AG08396 (cell line): ENCODE results near the gene CHN2.

Source experiments
- DNase-seq: peaks from one replicate; pipeline ENCODE4 v3.0.0; 2012; ENCODE audit warnings: low spot score, mixed read lengths

Gene CHN2

DNA sequence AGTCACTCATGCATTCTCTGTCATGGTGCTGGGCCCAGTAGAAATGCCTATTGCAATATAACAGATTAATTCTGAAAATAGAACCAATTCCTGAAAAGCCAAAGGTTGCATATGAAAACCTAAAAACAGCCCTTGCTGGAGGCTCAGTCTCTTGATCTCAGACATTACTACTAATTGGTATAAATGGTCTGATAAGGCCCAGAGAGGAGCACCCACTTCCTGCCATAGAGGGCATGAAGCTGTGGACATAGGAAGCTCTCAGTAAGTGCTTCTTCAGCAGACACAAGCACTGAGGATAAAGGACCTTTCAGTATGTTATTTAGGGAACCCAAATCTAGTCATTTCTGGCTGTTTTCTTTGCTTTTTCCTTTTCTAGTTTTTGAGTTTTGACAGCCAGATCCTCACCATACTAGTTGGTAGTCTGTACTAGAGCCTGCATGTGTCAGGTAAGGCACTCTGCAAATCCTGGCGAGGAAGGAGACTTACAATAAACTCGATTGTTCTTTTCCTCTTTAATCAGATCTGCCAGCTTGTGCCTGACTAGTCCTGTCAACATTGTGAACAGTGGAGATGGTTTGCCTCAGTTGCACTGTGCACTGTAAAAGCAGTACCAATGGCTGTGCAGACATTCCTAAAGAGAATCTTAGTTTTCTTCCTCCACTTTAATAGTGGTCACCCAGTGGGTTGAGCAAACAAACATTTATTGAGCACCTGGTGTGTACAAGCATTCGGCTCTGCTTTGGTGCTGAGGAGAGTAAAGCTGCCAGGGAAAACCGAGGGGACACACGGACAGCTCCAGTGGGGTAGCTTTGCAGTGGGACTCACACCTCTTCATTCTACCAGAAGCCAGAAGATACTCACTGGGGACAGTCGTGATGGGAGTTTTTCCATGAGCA is 140.9 kb downstream of the CHN2 start:
- DNase-seq: no peak

DNA sequence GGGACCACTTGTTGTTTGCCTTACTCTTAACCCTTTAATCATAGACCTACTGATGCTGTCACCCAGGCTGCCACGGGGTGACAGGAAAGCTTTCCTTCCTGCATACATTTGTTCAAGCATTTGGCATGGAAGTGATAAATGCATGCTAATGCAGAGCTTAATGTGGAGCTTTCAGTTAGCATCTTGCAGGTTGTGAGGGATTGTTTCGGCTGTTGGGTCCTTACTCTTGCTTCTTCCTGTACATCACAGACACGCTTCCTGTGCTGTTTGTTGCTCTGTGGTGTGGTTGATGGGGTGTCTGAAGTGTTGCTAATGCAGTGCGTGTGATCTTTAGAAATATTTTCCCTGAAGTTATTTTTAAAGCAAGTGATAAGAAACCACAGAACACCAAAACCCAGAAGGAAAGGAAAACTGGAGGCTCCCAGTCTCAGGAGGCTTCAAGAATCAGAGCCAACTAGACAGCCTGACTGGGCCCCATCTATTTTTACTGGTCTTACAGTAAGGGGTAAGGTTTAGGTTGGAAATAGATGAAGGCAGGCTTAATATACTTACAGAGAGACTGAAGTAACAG is 143.1 kb downstream of the CHN2 start:
- DNase-seq: no peak

DNA sequence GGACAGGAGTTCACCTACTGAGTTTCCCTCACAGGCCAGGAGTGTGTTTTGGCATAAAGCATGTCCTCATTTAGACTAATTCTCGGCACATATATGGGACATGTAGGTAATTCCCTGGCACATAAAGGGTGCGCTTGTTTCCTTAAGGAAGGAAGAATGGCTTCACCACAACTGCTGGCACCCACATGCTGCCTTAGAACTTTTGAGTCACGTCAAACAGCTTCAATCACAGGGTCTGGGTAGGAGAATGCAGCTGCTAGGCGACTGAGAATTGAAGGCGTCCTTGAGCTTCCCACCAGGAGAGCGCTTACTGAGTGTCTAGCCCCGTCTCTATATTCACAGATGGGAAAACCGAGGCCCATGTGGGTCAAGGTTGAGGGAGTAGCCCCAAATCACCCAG is 146.1 kb downstream of the CHN2 start:
- no peak for DNase-seq

DNA sequence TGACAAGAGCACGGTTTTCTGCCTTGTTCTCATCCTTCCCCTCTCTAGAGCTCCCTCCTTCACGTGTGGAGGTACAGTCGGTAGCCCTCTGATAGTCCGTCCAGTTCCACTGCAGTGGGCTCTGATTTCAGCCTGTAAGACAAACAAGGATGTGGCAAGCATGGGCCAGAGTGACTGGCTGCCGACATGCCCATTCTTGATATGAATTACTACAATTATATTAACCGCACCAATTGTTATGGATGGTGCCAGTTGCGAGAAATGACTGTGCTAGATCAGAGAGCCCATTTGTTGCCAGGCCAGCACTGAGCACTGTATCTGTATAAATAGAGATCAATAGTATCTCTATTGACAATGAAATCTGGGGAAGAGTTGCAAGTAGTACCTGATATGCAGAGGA is 146.6 kb downstream of the CHN2 start:
- no peak for DNase-seq

DNA sequence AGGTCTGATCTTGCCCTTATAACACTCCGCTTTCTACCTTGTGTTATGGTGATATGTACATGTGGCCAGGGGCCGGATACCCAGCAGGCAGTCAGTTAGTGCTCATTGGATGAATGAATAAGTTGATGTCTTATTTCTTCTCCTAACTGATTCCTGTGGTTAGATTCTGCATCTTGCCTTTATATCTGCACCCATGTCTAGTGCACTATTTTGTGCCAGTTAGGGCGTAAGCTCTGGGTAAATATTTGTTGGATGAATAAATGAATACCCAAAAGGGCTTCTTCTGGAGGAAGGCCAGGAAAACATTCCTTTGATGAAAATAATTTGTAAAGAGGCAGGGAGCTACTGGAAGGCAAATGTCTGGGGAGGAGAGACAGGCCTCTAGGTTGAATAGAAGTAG is 148.2 kb downstream of the CHN2 start:
- DNase-seq: no peak

DNA sequence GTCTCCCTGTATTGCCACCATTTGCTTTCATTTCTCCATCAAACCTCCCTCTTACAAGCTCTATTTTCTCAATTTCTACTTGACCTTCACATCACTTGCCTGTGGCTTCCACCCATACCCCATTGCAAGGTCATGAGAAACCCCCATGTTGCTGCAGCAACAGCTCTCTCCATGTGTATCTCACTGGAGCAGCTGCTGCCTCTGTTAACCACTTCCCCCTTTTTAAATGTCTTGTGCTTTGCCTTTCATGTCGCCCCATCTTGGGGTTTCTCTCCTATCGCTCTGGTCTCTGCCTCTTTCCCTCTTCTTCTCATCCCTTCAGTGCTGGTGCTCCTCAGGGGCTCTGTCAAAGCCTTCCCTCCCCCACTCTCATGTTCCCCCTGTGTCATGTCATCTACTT is 148.8 kb downstream of the CHN2 start:
- no peak for DNase-seq

DNA sequence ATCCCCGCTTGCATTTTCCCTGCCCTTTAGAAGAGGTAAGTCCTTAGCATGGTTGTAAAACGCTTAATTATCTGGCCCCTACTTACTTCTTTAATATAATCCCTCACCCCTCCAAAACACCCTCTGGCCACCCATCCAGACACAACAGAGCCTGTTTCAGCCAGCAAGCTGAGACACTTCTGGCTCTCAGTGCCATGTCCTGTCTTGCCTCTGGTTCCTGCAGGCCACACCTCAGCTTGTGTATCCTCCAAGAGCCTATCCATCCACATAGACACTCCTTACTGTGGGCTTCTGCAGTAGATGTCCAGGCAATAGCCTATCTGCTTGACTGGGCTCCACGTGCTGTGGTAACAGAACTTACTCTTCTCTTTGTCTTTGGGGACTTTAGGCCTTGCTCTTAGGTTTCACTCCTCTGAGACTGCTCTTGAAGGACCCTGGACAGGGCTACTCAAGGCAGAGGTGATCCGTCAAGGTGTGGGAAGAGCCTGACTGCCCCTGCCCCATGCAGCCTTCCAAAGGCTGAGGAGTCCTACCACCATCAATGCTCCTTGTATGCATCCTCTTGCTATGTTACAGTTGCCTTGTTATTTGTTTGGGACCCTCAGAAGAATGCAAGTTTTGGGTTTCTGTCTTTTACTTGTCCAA is 149.9 kb downstream of the CHN2 start:
- no peak for DNase-seq

DNA sequence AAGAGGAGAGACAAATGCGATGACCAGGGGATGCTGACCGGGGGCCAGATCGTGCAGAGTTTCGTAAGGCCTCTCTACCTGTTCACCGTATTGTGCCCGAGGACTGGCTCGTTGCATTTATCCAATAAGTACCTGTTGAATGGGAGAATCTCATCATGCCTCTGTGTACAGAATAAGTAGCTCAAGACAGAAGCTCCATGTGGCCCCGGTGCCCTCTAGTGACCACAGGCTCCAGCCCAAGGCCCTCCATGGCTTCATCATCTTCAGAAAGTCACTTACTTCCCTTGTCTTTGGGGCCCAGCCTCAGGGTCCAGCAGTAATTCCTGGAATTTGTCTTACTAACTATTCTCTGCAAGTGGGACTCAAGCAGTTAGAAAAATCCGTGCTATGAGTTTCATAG is 151.0 kb downstream of the CHN2 start:
- DNase-seq: no peak

DNA sequence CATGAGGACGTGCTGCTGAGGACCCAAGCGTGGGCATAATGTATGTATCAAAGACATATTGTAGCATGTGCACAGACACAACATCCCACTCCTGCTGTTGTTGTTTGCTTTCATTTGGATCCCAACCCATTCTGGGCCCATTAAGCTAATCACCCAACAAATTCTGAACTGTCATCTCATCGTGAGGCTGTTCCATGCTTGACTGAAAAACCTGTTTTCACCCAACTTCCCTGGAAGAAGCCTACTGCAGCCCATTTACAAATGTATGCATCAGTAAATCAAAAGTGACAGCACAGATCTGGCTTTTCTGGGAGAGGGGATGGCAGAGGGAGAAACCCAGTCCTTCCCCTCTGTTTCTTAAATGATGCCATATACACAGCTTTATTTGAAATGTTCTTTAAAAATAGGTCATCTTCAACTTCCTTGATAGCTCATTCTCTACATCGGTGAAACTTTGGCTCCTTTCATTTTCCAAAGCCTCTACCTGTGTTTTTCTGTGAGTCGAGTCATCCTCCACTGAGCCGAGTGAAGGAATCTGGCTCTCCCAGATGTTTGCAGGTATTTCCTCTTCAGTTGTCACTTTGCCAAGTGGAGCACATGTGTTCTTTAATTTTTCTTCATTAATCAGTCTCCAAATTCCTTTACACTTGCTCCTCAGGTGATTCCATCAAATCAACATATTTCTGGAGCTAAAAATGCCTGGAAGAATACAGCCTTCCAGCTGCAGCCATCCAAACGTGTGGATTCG is 151.8 kb downstream of the CHN2 start:
- DNase-seq: no peak

DNA sequence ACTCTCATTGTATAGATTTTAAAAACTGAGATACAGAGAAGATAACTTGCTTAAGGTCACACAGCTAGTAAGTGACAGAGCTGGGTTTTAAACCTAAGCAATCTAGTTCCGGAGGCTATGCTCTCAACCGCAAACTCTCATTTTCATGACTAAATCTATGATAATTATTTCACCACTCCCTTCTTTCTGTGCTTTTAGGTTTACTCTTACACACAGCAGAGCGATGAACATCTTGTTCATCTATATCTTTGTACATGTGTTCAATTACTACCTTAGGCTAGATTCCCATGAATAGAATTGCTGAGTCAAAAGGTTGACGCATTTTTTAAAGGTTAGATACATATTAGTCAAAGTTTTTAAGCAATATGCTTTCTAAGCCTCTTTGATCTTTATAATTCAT is 154.8 kb downstream of the CHN2 start:
- DNase-seq: no peak

DNA sequence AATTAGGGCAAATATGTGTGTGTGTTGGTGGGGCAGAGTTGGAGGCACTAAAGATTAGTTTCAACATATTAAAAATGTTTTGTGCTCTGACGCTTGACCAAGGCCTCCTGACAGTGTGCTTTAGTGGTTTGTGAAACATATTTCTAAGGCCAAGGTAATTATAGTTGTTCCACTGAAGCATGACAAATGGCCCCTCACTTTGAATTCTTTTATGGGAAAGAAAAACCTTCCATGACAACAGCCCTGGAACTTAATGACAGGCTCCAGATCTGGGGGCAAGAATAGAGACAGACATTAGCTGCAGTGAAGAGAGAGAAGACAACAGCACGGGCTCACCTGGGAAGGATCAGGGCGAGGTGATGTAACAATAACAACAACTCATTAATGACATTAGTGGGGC is 155.8 kb downstream of the CHN2 start:
- DNase-seq: no peak

DNA sequence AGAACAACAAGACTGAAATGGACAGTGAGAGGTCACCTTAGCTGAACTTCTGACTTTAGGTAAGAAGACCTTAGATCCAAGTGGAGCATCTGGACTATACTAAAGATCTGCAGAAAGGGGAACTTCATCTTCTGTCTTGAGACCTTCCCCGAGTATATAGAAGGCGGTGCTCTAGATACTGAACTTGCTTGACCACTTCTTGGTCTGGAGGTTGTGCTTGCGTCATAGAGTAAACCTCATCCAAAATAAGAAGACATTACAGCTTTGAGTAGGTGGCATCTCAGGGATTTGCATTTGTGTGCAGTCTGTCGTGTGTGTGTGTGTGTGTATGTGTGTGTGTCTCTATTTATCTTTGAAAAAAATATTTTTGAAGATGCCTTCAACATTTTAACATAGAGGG is 157.5 kb downstream of the CHN2 start:
- DNase-seq: no peak

DNA sequence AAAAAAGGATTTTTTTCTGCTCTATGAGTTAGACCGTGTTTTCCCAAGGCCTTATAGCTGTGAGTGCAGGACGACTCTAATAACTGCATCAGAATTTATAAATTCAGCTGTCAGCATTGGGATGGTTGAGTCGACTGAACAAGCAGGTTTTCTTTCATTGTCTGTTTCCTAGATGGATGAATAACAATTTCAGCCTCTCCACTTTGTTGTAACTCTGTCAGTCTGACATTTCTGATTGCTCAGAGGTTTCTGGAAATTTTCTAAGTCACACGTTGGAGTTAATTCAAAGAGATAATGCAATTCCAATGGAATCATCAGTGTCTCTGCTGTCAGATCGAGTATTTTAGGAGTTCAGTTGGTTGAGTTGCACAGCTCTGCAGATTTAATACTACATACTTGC is 159.2 kb downstream of the CHN2 start:
- DNase-seq: no peak

DNA sequence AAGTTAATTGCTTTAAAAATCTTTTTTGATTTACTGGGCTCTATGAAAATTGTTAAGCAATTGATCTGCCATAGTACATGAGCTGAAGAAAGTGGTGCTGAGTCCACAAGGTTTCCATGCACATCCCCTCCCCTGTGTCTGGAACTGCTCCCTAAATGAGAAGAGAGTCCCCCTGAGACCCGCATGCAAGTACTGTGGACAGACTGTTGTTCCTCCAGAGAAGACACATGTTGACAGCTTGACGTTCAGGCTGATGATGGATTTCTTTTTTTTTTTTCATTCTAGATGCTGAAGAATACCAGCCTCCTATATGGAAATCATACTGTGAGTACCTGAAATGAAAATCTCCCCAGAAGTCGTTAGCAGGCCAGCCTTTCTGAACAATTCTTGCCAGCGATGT is 159.8 kb downstream of the CHN2 start:
- no peak for DNase-seq

DNA sequence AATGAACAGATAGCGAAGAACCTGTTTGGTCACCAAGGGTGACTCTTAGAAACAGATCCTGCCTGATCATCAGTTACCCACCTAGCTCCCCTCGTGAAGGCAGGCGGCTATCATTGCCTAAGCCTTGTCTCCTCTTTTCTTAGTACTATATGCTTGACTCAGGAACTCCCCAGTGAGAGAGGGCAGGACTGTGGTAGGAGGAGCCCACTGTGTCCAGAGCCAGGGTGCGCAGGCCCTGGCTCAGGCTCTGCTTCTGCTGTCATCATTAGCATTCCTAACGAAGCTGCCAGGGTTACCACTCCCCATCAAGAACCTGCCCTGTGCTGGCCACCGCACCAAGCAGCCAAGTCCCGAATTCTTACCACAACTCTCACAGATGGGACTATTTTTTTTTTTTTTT is 160.8 kb downstream of the CHN2 start:
- DNase-seq: no peak

DNA sequence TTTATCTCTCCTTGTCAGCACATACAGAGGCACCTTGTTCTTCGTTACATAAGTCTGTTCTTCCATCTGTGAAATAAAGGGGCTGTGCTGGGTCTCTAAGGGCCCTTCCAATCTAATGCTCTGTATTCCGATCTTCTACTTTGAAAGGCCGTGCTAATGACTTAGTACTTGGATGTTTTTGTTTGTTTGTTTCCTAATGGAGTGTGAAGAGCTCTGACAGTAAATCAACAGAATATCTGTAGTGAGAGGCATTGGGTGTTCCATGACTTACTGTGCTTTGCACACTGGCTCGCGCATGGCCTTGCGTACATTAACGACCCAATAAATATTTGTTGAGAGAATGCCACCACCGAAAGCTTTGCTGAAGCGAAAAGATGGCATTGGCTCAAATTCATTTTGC is 162.1 kb downstream of the CHN2 start:
- DNase-seq: no peak

DNA sequence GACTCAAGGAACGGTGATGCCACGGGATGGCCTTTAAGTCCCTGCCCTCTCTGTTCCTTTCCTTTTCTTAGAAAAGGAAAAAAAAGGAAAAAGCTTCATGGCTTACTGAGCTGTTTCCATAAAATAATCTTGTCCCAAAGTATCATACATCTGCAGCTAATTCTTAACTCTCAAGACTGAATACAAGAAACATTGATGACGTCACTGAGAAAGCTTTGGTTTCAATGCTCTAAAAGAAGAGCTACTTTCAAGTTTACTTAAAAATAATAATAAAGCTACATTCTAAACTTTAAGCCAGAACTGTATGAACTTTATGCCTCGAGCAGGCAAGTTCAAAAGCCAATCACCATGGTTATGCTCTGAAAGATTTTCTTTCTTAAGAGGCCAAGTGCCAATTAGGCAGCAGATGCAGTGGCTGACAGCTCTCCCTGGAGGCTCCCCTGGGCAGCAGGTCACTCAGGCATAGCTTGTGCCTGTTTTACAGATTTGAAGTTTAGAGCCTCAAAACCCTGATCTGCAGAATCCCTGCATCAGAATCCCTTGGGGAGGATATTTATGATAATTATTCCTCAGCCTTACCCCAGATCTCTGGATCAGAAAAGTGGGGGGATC is 165.0 kb downstream of the CHN2 start:
- DNase-seq: no peak

DNA sequence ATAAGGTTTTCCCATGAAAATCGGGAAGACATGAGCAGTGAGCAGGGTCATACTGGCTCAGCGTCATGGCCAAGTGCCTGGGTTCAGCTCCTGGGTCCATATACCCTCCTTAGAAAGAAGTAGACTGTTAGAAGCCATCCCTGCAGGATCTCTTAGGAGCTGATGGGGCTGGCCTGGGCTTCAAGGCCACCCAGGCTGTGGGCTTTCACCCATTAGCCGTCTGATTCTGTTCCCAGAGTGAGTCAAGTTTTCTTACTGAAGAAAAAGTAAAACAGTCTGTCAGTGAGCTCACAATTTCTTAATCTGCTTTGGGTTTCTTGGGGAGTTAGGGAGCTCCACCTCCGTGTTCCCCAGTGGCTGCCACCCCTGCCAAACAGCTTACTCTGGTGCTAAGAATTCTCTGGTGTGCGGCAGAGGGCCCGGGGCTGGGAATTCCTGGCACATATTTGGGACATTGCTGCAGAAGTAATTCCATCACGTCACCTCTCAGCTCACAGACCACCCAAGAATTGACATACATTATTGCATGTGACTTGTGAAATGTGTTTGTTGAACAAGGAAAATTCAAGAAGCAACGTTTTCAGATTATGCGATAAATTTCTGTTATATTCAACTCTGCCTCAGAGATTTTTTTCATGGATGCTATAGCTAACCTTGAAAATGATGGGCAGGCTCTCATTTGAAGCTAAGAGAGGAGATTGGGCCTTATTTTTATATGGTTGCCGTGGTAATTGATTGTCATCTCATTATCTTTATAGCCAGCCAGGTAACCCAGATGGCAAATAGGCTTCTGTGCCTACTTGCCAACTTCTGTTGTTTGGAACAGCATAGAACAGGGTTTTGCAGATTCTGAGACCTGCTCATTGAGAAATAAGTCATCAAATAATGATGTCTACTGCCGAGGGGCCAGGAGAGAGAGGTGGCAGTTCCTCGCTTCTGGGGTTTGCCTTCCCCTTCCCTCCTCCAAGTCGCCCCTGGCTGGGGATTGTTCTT is 166.4 kb downstream of the CHN2 start:
- no peak for DNase-seq

DNA sequence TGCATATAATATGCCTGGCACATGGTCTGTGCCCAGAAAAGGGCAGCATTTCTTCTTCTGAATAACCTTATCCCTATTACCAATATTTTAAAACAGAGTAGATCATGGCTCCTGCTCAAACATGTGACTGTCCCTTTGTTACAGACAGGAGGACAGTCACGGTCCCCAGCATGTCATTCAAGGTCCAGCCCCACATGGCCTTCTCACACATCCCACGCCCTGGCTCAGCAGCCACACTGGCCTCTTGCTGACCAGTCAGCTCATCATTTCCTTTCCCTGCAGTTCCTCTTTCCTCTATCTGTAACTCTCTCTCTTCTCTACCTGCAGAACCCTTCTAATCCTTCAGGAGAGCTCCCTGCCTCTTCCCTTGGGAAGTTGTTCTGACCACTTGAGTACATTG is 167.8 kb downstream of the CHN2 start:
- DNase-seq: no peak

DNA sequence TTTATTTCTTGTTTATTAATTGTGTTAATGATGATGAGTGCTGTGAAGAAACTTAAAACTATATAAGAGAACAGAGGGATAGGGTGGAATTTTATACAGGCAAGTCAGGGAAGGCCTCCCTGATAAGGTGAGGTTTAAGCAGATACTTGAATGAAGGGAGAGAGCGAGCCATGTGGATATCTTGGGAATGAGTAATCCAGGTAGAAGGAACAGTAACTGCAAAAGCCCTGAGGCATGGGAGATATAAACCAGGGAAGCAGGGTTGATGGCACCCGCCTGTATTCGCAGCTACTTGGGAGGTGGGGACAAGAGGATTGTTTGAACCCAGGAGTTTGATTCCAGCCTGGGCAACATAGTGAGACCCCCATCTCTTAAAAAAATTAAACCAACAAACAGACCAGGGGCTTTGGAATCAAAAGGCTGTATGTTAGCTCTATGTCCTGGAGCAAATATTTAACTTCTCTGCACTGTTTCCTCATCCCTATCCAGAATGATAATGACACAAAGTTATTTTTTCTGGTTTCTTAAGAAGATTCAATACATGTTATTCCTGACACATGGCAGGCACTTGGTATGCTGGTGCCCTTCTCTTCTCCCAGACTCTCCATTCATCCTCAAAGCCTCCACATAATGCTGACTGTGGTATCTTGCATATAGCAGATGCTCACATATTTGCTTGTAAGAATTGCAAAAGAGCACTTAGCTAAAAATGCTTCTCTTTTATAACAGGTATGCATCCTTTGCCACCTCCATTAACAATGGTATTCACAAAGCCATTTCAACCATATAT is 169.3 kb downstream of the CHN2 start:
- no peak for DNase-seq
